Gastroesophageal sphincter (tissue), 4 donors: ENCODE measurements around the gene RSU1. TPM values are rescaled to one million over a fixed set of nuclear protein-coding genes. Genes with fewer than 3 reads are reported as not detected.

Experiments
- ATAC-seq: fragments of 150-250 bp; one replicate; pipeline ENCODE4 v1.9.1; 2016; ENCODE audit warnings: mild to moderate bottlenecking, moderate library complexity
- H3K27ac ChIP-seq, 4 donors: fragments of 200-600 bp; sonication (generic) in 3 of 4; 1 replicate in 3 of 4; 2 replicates in 1 of 4; pipeline ENCODE4 v1.5.1; 2016 to 2019
- H3K27me3 ChIP-seq: fragments of 200-600 bp; sonication (generic); one replicate; pipeline ENCODE4 v1.5.1; 2019
- H3K36me3 ChIP-seq, 2 donors: fragments of 200-600 bp; sonication (generic); one replicate each; pipeline ENCODE4 v1.5.1; 2019; ENCODE audit warnings: control low read depth in 1 of 2
- H3K4me1 ChIP-seq, 3 donors: fragments of 200-600 bp; sonication (generic); 1 replicate in 2 of 3; 2 replicates in 1 of 3; pipeline ENCODE4 v1.5.1; 2016 to 2019; ENCODE audit warnings: control low read depth in 2 of 3
- H3K4me3 ChIP-seq, 2 donors: fragments of 200-600 bp; sonication (generic); one replicate each; pipeline ENCODE4 v1.5.1; 2019; ENCODE audit warnings: mild to moderate bottlenecking in 1 of 2, moderate library complexity in 1 of 2
- H3K9me3 ChIP-seq, 3 donors: fragments of 200-600 bp; sonication (generic); one replicate each; pipeline ENCODE4 v1.5.1; 2017 to 2019; ENCODE audit warnings: control low read depth in 2 of 3
- CTCF ChIP-seq, 4 experiments: fragments of 200-600 bp in 2 of 4; fragments of 450-650 bp in 2 of 4; sonication (generic) in 1 of 4; IDR thresholded peaks; one replicate each; pipeline ENCODE4 v1.5.1; 2017 to 2019; ENCODE audit warnings: antibody characterized with exemption in 4 of 4, mild to moderate bottlenecking in 2 of 4, moderate library complexity in 2 of 4
- EP300 ChIP-seq: sonication (generic); formaldehyde crosslinking; IDR thresholded peaks from one replicate; pipeline ENCODE4 v1.6.1; 2017; ENCODE audit warnings: antibody characterized with exemption, mild to moderate bottlenecking
- POLR2A ChIP-seq, 2 donors: fragments of 450-650 bp; IDR thresholded peaks; one replicate each; pipeline ENCODE4 v1.6.1; 2017; ENCODE audit warnings: antibody characterized with exemption in 2 of 2, mild to moderate bottlenecking in 2 of 2, moderate library complexity in 1 of 2
- POLR2AphosphoS5 ChIP-seq: sonication (generic); formaldehyde crosslinking; IDR thresholded peaks from one replicate; pipeline ENCODE4 v1.6.1; 2017; ENCODE audit warnings: antibody characterized with exemption
- WGBS, 2 donors: methylation state at CpG; one replicate each; pipeline ENCODE4 v1.1.5; 2018; ENCODE audit warnings: low coverage in 1 of 2; 5-methylcytosine and 5-hydroxymethylcytosine counted together
- total RNA-seq, 4 donors: library from RNA; depleted of rRNA; stranded (reverse); fragments of >200 nt; gene quantifications; one replicate each; pipeline ENCODE4 v1.1.0, GENCODE V29; 2016

RSU1 gene
- total RNA-seq, 4 donors from 2014 or later, result 87.0 to 149 (median 117) TPM

- ATAC-seq, result no peak
- TF ChIP-seq CTCF (IDR thresholded peaks at IDR 0.05) (no peak), POLR2AphosphoS5 (no peak), POLR2A (IDR thresholded peaks at IDR 0.05) (no peak), EP300 (no peak)
- Histone ChIP-seq H3K9me3 (no peaks in the 10 kb centered on the region), H3K36me3 (peaks cover 0 to 10% of the 10 kb centered on the region in 2 donors), H3K27ac (no peak overlapping the region), H3K4me3 (no peak overlapping the region), H3K4me1 (no peaks in the 10 kb centered on the region), H3K27me3 (no peaks in the 10 kb centered on the region)
- WGBS, 2 donors, result 56 to 80% methylated on average over 2 of the region's 2 CpGs
These were observed 213.9 kb downstream of the RSU1 start for GRCh38 chr10:16603308-16603707.

GRCh38 chr10:16602104-16602775, 215.0 kb downstream of the RSU1 start:
- TF ChIP-seq CTCF (IDR thresholded peaks at IDR 0.05) (no peak), POLR2A (IDR thresholded peaks at IDR 0.05) (no peak), EP300 (no peak), POLR2AphosphoS5 (no peak)
- WGBS, 2 donors, result 38 to 64% methylated on average over 2 to 4 of the region's 8 CpGs

GRCh38 chr10:16599662-16600061, 217.6 kb downstream of the RSU1 start:
- 88% methylated on average over 8 of the region's 8 CpGs; no CpG with 5 or more reads in 1 of the 2 donors for WGBS, 2 donors
- Histone ChIP-seq H3K4me1 (no peaks in the 10 kb centered on the region), H3K36me3 (peaks cover 0 to 31% of the 10 kb centered on the region in 2 donors), H3K9me3 (no peaks in the 10 kb centered on the region), H3K4me3 (no peak overlapping the region), H3K27me3 (no peaks in the 10 kb centered on the region), H3K27ac (no peak overlapping the region)
- no peak for ATAC-seq
- TF ChIP-seq CTCF (IDR thresholded peaks at IDR 0.05), result no peak
- TF ChIP-seq POLR2AphosphoS5, result no peak
- TF ChIP-seq POLR2A (IDR thresholded peaks at IDR 0.05), result no peak
- no peak for TF ChIP-seq EP300

More at GRCh38 chr10:16602104-16602775, 215.0 kb downstream of the RSU1 start:
- Histone ChIP-seq H3K4me3 (no peak overlapping the region), H3K36me3 (peaks cover 0 to 20% of the 10 kb centered on the region in 2 donors), H3K27me3 (no peaks in the 10 kb centered on the region), H3K27ac (no peak overlapping the region), H3K9me3 (no peaks in the 10 kb centered on the region), H3K4me1 (no peaks in the 10 kb centered on the region)
- ATAC-seq, result no peak

- no peak overlapping the region for H3K27ac ChIP-seq
- 90 to 100% methylated on average over 1 to 5 of the region's 11 CpGs for WGBS, 2 donors
- peaks cover 0 to 47% of the 10 kb centered on the region in 2 donors for H3K36me3 ChIP-seq
- H3K27me3 ChIP-seq, result no peaks in the 10 kb centered on the region
- H3K4me1 ChIP-seq, result no peaks in the 10 kb centered on the region
- H3K9me3 ChIP-seq, result no peaks in the 10 kb centered on the region
- ATAC-seq, result no peak
- no peak overlapping the region for H3K4me3 ChIP-seq
- no peak for TF ChIP-seq POLR2AphosphoS5
- no peak for TF ChIP-seq EP300
- no peak for TF ChIP-seq CTCF (IDR thresholded peaks at IDR 0.05)
- TF ChIP-seq POLR2A (IDR thresholded peaks at IDR 0.05), result no peak
These were observed 219.6 kb downstream of the RSU1 start for GRCh38 chr10:16597656-16598055.

- Histone ChIP-seq H3K27ac (no peak overlapping the region), H3K4me3 (no peak overlapping the region), H3K4me1 (no peaks in the 10 kb centered on the region), H3K36me3 (peaks cover 0 to 44% of the 10 kb centered on the region in 2 donors), H3K9me3 (no peaks in the 10 kb centered on the region), H3K27me3 (no peaks in the 10 kb centered on the region)
- WGBS, 2 donors, result 78 to 80% methylated on average over 11 of the region's 11 CpGs
- TF ChIP-seq POLR2A (IDR thresholded peaks at IDR 0.05), result no peak
- TF ChIP-seq POLR2AphosphoS5, result no peak
- no peak for TF ChIP-seq CTCF (IDR thresholded peaks at IDR 0.05)
- no peak for TF ChIP-seq EP300
- no peak for ATAC-seq
These were observed 224.8 kb downstream of the RSU1 start for GRCh38 chr10:16592378-16592777.
